ENCODE data around the gene ICAM3.
"Not testable (repeated sequence)": the region's sequence is repeated elsewhere in the genome, so short reads cannot be mapped to it uniquely, and the experiment has no call there.

The ICAM3 gene

GRCh38 chr19:10339380-10339960, at the start of gene ICAM3:
Gene ICAM3, minus strand, starts transcription at chr19:10339624. Its CDS starts 10 bp downstream, at chr19:10339614.
- no peak for DNase-seq

GRCh38 chr19:10388957-10389356, 49.5 kb upstream of the ICAM3 start:
- peak; percentile 72 to 81 for DNase-seq

GRCh38 chr19:10384580-10384979, 45.2 kb upstream of the ICAM3 start:
- DNase-seq, result no peak

GRCh38 chr19:10383223-10383499, 43.7 kb upstream of the ICAM3 start:
- not testable (repeated sequence) for DNase-seq

GRCh38 chr19:10380313-10381102, 41.1 kb upstream of the ICAM3 start, which contains the start of gene TYK2:
Gene TYK2, minus strand, starts transcription at chr19:10380572. Its CDS starts 2,166 bp downstream, at chr19:10378406.
- peak; percentile 99 for DNase-seq

- no peak for DNase-seq
Measured at GRCh38 chr19:10379880-10380312, 40.5 kb upstream of the ICAM3 start.

- DNase-seq, result no peak
Measured at GRCh38 chr19:10378124-10378523, 38.7 kb upstream of the ICAM3 start.

GRCh38 chr19:10377140-10377640, 37.8 kb upstream of the ICAM3 start:
- DNase-seq, result not testable (repeated sequence)

GRCh38 chr19:10374931-10375330, 35.5 kb upstream of the ICAM3 start:
- DNase-seq, result no peak

GRCh38 chr19:10372690-10373089, 33.3 kb upstream of the ICAM3 start:
- no peak for DNase-seq

- DNase-seq, result no peak
Measured at GRCh38 chr19:10368101-10368803, 28.8 kb upstream of the ICAM3 start.

- DNase-seq, result not testable (repeated sequence)
Measured at GRCh38 chr19:10366950-10367512, 27.6 kb upstream of the ICAM3 start.

GRCh38 chr19:10365518-10365917, 26.1 kb upstream of the ICAM3 start:
- DNase-seq, result no peak

GRCh38 chr19:10364644-10365043, 25.2 kb upstream of the ICAM3 start:
- no peak for DNase-seq

GRCh38 chr19:10363789-10364281, 24.4 kb upstream of the ICAM3 start:
- no peak for DNase-seq

- no peak for DNase-seq
Measured at GRCh38 chr19:10362259-10362658, 22.8 kb upstream of the ICAM3 start.

- DNase-seq, result no peak
Measured at GRCh38 chr19:10361569-10362011, 22.2 kb upstream of the ICAM3 start.

- DNase-seq, result no peak
Measured at GRCh38 chr19:10356431-10356830, 17.0 kb upstream of the ICAM3 start.

- DNase-seq, result no peak
Measured at GRCh38 chr19:10353793-10354391, 14.5 kb upstream of the ICAM3 start.

- no peak for DNase-seq
Measured at GRCh38 chr19:10352764-10353671, 13.6 kb upstream of the ICAM3 start.

GRCh38 chr19:10346509-10346908, 7.1 kb upstream of the ICAM3 start:
- DNase-seq, result no peak

- no peak for DNase-seq
Measured at GRCh38 chr19:10344780-10345179, 5.4 kb upstream of the ICAM3 start.

Data from NCI-H2081 (cell line).